ENCODE results near the gene CCR7. TPM values are rescaled to one million over a fixed set of nuclear protein-coding genes. Genes with fewer than 3 reads are reported as not detected.

Gene CCR7
- total RNA-seq, 2 donors from 2014 or later, result 0.53 TPM; not detected in 1

DNA sequence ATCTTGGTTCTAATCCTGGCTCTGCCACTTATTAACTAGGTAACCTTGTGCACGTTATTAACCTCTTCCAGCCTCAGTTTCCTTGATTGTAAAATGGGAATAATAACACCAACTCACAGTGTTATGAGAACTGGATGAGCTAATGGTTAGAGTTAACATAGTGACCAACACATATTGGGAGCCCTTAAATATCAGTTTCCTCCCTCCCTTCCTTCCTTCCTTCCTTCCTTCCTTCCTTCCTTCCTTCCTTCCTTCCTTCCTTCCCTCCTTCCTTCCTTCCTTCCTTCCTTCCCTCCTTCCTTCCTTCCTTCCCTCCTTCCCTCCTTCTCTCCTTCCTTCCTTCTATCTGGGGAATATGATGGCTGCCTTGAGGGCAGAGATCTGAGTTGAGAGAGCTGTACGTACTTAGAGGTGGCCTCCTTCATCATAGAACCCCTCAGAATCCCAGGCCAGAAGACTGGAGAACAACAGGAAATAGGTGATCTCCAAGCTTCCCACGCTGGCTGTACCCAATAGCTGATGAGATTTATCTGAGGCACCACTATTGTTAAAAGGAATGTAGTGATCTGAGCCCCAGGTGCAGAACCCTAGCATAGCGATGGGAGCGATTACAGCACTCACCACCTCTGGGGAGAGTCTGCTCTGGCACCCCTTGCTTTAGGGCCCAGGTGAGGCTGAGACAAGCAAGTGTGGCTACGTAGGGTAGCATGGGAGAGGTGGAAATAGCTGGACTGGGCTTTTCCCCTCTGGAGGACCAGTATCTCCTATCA lies 26.2 kb downstream of the CCR7 start:
- peaks cover 19% of the 10 kb centered on the region for H3K4me1 Mint-ChIP-seq
- Histone ChIP-seq H3K4me3 (ENCODE audit: low read length) (no peak overlapping the region), H3K27me3 (ENCODE audit: control insufficient read depth, insufficient read depth, low read length, poor library complexity, severe bottlenecking) (no peaks in the 10 kb centered on the region), H3K4me1 (ENCODE audit: control insufficient read depth, insufficient read depth, low read length) (peaks cover 12% of the 10 kb centered on the region), H3K9me3 (ENCODE audit: control insufficient read depth, low read length) (no peaks in the 10 kb centered on the region), H3K9ac (ENCODE audit: extremely low read depth, low read length, poor library complexity, severe bottlenecking) (no peak overlapping the region), H3K27ac (ENCODE audit: low read depth, low read length) (no peak overlapping the region), H3K36me3 (ENCODE audit: control insufficient read depth, insufficient read depth, low read length) (no peaks in the 10 kb centered on the region)
- H3K4me3 Mint-ChIP-seq, result no peak overlapping the region
- 85 to 94% methylated on average over 2 to 6 of the region's 6 CpGs for WGBS, 2 experiments (ENCODE audit: insufficient coverage in 1 of 2, insufficient read length in 1 of 2)
- TF ChIP-seq, protein P1, sequence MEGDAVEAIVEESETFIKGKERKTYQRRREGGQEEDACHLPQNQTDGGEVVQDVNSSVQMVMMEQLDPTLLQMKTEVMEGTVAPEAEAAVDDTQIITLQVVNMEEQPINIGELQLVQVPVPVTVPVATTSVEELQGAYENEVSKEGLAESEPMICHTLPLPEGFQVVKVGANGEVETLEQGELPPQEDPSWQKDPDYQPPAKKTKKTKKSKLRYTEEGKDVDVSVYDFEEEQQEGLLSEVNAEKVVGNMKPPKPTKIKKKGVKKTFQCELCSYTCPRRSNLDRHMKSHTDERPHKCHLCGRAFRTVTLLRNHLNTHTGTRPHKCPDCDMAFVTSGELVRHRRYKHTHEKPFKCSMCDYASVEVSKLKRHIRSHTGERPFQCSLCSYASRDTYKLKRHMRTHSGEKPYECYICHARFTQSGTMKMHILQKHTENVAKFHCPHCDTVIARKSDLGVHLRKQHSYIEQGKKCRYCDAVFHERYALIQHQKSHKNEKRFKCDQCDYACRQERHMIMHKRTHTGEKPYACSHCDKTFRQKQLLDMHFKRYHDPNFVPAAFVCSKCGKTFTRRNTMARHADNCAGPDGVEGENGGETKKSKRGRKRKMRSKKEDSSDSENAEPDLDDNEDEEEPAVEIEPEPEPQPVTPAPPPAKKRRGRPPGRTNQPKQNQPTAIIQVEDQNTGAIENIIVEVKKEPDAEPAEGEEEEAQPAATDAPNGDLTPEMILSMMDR (conservative IDR thresholded peaks at IDR 0.05), result no peak
- H3K27me3 Mint-ChIP-seq (ENCODE audit: insufficient read depth), result peaks cover 71% of the 10 kb centered on the region
- no peaks in the 10 kb centered on the region for H3K9me3 Mint-ChIP-seq
- peak overlapping the region; percentile 36 for H3K27ac Mint-ChIP-seq
- no peaks in the 10 kb centered on the region for H3K36me3 Mint-ChIP-seq (ENCODE audit: low read depth)
- DNase-seq, result peak; percentile 90

DNA sequence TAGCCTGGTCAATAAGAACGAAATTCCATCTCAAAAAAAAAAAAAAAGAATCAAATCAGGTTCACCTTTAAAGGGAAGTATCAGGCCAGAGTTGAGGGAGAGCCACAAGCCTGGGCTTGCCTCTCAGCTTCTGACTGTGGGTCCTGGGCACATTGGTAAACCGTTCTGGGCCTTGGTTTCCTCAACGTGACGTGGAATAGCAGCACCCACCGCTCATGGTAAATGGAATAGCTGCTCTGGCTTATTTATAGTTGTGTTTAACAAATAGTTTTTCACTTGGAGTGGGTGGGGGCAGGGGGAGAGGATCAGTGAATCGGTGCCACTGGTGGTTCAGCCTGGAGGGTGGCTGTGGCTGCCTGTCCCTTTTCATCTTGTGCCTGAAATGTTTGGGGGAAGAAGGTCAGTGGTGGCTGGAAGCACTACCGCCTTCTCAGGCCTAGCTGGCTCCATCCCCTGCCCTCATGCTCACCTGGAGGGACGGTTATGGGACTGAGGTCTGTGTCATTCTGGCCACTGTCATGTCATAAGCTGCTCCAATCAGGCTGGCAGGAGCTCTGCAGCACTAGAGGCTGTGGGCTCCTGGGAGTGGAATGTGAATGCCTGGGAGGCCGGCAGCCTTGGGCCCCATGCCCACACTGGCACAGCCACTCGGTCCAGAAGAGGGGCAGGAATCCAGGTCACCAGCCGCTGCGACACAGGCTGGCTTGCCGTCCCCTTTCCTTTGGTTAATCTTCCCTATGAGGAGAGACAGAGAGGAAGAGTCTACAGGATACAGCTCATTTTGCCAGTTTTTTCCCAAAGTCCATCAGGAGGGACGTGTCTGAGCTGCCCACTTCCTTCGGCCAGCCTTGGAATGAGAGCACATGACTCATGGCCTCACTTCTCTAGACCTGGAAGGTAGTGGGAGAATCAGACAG lies 27.0 kb downstream of the CCR7 start:
- Histone ChIP-seq H3K4me1 (ENCODE audit: control insufficient read depth, insufficient read depth, low read length) (peaks cover 12% of the 10 kb centered on the region), H3K36me3 (ENCODE audit: control insufficient read depth, insufficient read depth, low read length) (no peaks in the 10 kb centered on the region), H3K9ac (ENCODE audit: extremely low read depth, low read length, poor library complexity, severe bottlenecking) (no peak overlapping the region), H3K27me3 (ENCODE audit: control insufficient read depth, insufficient read depth, low read length, poor library complexity, severe bottlenecking) (no peaks in the 10 kb centered on the region), H3K4me3 (ENCODE audit: low read length) (no peak overlapping the region), H3K9me3 (ENCODE audit: control insufficient read depth, low read length) (no peaks in the 10 kb centered on the region), H3K27ac (ENCODE audit: low read depth, low read length) (no peak overlapping the region)
- H3K4me1 Mint-ChIP-seq, result peaks cover 18% of the 10 kb centered on the region
- 92 to 94% methylated on average over 12 to 15 of the region's 15 CpGs for WGBS, 2 experiments (ENCODE audit: insufficient coverage in 1 of 2, insufficient read length in 1 of 2)
- DNase-seq, result no peak
- H3K27me3 Mint-ChIP-seq (ENCODE audit: insufficient read depth), result peaks cover 69% of the 10 kb centered on the region
- TF ChIP-seq, protein P1 (conservative IDR thresholded peaks at IDR 0.05), result no peak
- H3K36me3 Mint-ChIP-seq (ENCODE audit: low read depth), result no peaks in the 10 kb centered on the region
- H3K9me3 Mint-ChIP-seq, result no peaks in the 10 kb centered on the region
- no peak overlapping the region for H3K4me3 Mint-ChIP-seq
- no peak overlapping the region for H3K27ac Mint-ChIP-seq

DNA sequence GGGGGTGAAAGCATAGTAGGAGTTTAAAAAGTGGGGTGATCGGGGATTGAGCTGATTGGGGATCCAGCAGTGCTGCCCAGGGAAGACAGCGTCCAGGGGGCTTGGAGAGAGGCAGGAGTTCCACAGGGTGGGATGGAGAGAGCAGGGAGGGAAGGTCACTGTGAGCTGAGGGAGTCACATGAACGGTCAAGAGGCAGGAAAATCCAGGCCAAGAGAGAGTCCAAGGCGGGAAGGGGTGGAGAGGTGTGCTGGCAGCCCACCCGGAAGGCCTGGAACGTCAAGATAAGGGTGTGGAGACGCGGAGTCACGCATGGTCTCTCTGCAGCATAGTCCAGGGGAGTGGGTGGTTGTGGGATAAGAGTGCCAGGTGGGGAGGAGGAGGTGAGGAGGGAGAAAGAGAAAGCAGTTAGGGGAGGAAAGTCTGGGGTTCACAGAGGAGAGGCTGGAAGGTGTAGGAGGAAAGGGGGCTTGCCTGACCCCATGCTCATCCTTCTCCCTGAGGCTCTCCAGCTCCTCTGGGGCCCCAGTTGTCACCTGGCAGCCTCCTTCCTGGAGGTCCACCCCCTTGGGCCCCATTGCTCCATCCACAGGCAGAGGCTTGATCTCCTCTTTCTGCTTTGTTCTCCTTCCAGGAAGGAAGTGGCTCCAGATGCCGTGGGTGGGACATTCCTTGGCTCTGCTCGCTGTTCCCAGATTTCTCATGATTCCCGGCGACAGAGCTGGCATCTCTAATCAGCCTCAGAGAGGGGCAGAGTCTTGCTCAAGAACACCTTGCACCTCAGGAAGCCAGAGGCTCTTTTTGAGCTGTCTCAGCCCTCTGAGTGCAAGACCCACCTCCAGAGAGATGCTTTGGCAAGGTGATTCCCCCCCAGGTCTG lies 28.7 kb downstream of the CCR7 start:
- no peak overlapping the region for H3K4me3 Mint-ChIP-seq
- no peak for DNase-seq
- TF ChIP-seq, protein P1 (conservative IDR thresholded peaks at IDR 0.05), result no peak

More for the DNA sequence above, 28.7 kb downstream of the CCR7 start:
- Histone ChIP-seq H3K36me3 (ENCODE audit: control insufficient read depth, insufficient read depth, low read length) (no peaks in the 10 kb centered on the region), H3K4me3 (ENCODE audit: low read length) (no peak overlapping the region), H3K4me1 (ENCODE audit: control insufficient read depth, insufficient read depth, low read length) (peaks cover 12% of the 10 kb centered on the region), H3K9me3 (ENCODE audit: control insufficient read depth, low read length) (no peaks in the 10 kb centered on the region), H3K9ac (ENCODE audit: extremely low read depth, low read length, poor library complexity, severe bottlenecking) (no peak overlapping the region), H3K27me3 (ENCODE audit: control insufficient read depth, insufficient read depth, low read length, poor library complexity, severe bottlenecking) (no peaks in the 10 kb centered on the region), H3K27ac (ENCODE audit: low read depth, low read length) (no peak overlapping the region)
- no peaks in the 10 kb centered on the region for H3K9me3 Mint-ChIP-seq
- H3K27ac Mint-ChIP-seq, result peak overlapping the region; percentile 3
- no peaks in the 10 kb centered on the region for H3K36me3 Mint-ChIP-seq (ENCODE audit: low read depth)
- peaks cover 54% of the 10 kb centered on the region for H3K27me3 Mint-ChIP-seq (ENCODE audit: insufficient read depth)
- peaks cover 16% of the 10 kb centered on the region for H3K4me1 Mint-ChIP-seq
- 87 to 91% methylated on average over 9 to 13 of the region's 13 CpGs for WGBS, 2 experiments (ENCODE audit: insufficient coverage in 1 of 2, insufficient read length in 1 of 2)

Measured in endodermal cell (in vitro differentiated cells).